Effector memory CD8-positive, alpha-beta T cell (primary cell): Measurements from ENCODE around the gene MAPT.
"Not testable (repeated sequence)": the region's sequence is repeated elsewhere in the genome, so short reads cannot be mapped to it uniquely, and the experiment has no call there.

Experiments
- ATAC-seq: fragments of 150-1000 bp; cut with Tn5 transposase; replicated peaks from 2 replicates; pipeline ENCODE4 v1.10.0; 2021; ENCODE audit warnings: mild to moderate bottlenecking, moderate library complexity
- DNase-seq, 3 experiments: peaks; one replicate each; pipeline ENCODE4 v3.0.0; 2021
- H3K27ac Mint-ChIP-seq, 2 donors: one replicate each; pipeline ENCODE4 v1.8.0; 2022; ENCODE audit warnings: mild to moderate bottlenecking in 2 of 2, mixed read lengths in 2 of 2, moderate library complexity in 2 of 2
- H3K27me3 Mint-ChIP-seq, 2 donors: one replicate each; pipeline ENCODE4 v1.8.0; 2022; ENCODE audit warnings: mixed read lengths in 2 of 2
- H3K36me3 Mint-ChIP-seq: one replicate; pipeline ENCODE4 v1.8.0; 2022; ENCODE audit warnings: mild to moderate bottlenecking, moderate library complexity, mixed read lengths; ENCODE audit not compliant: insufficient read depth
- H3K4me1 Mint-ChIP-seq, 2 donors: one replicate each; pipeline ENCODE4 v1.8.0; 2022; ENCODE audit warnings: low read depth in 2 of 2, mixed read lengths in 2 of 2
- H3K4me3 Mint-ChIP-seq, 2 donors: one replicate each; pipeline ENCODE4 v1.8.0; 2022; ENCODE audit warnings: mild to moderate bottlenecking in 2 of 2, mixed read lengths in 2 of 2, moderate library complexity in 2 of 2
- H3K9me3 Mint-ChIP-seq, 2 donors: one replicate each; pipeline ENCODE4 v1.8.0; 2022; ENCODE audit warnings: mixed read lengths in 2 of 2

Gene MAPT

DNA sequence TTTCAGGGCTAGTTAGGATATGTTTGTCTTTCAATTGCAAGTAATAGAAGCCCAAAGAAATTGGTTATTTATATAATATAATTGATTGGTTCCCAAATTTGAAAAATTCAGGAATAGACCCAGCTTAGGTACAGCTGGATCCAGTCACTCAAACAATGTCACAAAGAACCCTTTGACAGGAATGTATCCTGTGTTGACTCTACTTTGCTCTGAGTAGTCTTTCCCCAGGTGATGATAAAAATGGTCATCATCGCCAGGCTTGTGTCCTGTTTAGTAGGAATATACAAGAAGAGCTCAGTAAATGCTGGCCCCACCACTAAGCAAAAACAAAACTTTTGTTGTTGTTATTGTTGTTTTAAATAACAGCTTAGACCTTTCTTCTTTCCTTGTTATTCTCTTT lies 35.0 kb downstream of the MAPT start:
- ATAC-seq = no peak
- Mint-ChIP-seq H3K9me3 (no peaks in the 10 kb centered on the region), H3K27me3 (peaks cover 30 to 57% of the 10 kb centered on the region in 2 donors), H3K36me3 (peaks cover 2% of the 10 kb centered on the region), H3K4me3 (no peak overlapping the region), H3K27ac (no peak overlapping the region), H3K4me1 (no peaks in the 10 kb centered on the region)
- DNase-seq = no peak

DNA sequence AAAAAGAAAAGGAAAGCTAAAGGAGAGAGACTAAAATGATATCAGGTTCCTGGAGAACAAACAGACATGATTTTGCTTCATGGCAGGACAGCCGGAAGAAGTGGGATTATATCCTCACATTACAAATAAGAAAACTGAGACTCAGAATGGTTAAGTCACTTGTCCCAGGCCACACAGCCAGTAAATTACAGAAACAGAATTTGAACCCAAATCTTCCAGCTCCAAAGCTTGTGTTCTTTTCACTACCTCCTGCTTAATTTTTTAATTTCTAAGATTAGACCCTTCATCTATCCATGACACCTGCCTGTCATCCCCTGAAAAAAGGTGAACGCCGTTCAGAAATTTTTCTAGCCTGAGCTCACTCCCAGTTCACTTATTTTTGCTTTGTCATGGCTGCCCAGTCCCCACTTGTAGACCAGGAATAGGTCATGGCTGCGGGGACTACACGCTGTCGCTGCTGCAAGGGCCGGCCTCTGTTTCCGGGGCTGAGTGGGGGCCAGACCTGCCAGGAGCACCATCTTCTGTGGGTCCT lies 36.1 kb downstream of the MAPT start:
- no peak overlapping the region for H3K27ac Mint-ChIP-seq

DNA sequence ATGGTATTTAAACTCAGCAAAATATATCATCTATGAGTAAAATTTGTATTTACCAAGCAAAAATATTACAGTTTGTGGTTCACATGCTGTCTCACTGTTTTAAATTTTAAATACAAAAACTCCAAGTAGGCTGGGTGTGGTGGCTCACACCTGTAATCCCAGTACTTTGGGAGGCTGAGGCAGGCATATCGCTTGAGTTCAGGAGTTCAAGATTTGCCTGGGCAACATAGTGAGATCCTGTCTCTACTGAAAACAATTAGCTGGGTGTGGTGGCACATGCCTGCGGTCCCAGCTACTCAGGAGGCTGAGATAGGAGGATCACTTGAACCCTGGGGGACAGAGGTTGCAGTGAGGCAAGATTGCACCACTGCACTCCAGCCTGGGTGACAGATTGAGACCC lies 37.3 kb downstream of the MAPT start:
- Mint-ChIP-seq H3K27ac (no peak overlapping the region), H3K4me1 (no peaks in the 10 kb centered on the region), H3K9me3 (no peaks in the 10 kb centered on the region), H3K27me3 (peaks cover 39 to 68% of the 10 kb centered on the region in 2 donors), H3K4me3 (no peak overlapping the region), H3K36me3 (peaks cover 2% of the 10 kb centered on the region)
- DNase-seq (no peak), ATAC-seq (no peak)

More for the DNA sequence above, 36.1 kb downstream of the MAPT start:
- no peak overlapping the region for H3K4me3 Mint-ChIP-seq
- no peaks in the 10 kb centered on the region for H3K9me3 Mint-ChIP-seq
- no peak for DNase-seq
- H3K27me3 Mint-ChIP-seq = peaks cover 27 to 57% of the 10 kb centered on the region in 2 donors
- peaks cover 2% of the 10 kb centered on the region for H3K36me3 Mint-ChIP-seq
- no peaks in the 10 kb centered on the region for H3K4me1 Mint-ChIP-seq
- no peak for ATAC-seq

DNA sequence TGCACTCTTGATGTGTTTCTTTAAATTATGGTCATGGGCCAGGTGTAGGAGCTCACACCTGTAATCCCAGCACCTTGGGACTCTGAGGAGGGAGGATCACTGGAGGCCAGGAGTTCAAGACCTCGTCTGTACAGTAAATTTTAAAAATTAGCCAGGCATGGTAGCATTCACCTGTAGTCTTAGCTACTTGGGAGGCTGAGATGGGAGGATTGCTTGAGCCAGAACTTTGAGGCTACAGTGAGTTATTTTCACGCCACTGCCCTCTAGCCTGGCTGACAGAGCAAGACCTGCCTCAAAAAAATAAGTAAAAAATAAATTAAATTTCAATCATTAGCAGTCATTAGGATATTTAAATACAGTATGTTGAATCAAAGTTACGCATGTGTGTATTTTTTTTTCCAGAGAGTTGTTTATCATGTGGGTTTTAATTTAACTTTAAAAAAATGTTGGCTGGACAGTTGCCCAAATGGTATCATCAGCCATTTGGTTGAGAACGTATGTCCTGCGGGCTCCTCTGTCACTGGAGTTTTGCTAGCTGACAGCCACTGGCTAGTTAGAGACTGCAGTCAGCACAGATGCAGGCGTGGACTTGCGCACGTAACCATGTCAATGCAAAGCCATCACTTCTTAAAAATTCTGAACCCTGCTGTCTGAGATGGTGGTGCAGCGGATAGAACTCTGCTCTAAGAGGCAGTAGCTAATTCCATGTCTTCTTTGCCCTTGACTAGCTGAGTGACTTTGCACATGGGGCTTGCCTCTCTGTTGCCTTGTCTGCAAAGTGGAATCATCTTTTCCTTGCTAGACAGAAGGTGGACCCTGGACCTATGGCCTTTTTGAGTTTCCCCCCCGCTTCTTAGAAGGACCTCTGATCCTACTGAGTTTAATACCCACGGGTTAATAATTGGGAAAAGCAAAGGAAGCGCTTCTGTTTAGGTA lies 40.0 kb downstream of the MAPT start:
- ATAC-seq (no peak), DNase-seq (no peak)
- no peaks in the 10 kb centered on the region for H3K4me1 Mint-ChIP-seq

DNA sequence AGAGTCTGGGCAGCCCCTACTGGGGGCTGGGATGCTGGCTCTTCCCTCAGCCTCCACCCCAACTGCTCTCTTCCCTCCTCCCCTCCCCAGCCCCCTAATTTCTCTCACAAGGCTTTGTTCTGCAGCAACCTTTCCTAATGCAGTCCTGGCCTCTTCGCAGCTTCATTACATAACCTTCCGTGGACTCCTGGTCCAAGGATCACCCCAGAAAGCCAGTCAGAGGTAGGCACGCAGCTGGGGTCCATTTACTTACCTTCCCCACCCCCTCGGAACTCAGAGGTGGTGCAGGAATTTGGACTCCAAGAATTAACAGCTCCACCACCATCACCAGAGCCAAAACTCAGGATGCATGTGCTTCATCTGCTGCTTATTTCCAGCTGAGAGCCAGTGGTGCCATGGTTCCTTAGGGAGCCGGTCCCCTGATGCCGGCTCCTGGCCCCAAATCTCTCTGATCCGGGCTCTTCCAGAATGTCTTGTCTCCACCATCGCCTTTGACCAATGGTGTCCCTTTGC lies 40.9 kb downstream of the MAPT start:
- Mint-ChIP-seq H3K27me3 (peaks cover 45 to 73% of the 10 kb centered on the region in 2 donors), H3K4me3 (no peak overlapping the region), H3K27ac (no peak overlapping the region), H3K36me3 (no peaks in the 10 kb centered on the region), H3K9me3 (no peaks in the 10 kb centered on the region), H3K4me1 (no peaks in the 10 kb centered on the region)
- ATAC-seq (no peak), DNase-seq (no peak)

More for the DNA sequence above, 40.0 kb downstream of the MAPT start:
- H3K4me3 Mint-ChIP-seq = no peak overlapping the region
- no peak overlapping the region for H3K27ac Mint-ChIP-seq
- H3K9me3 Mint-ChIP-seq = no peaks in the 10 kb centered on the region
- no peaks in the 10 kb centered on the region for H3K36me3 Mint-ChIP-seq
- peaks cover 36 to 70% of the 10 kb centered on the region in 2 donors for H3K27me3 Mint-ChIP-seq

DNA sequence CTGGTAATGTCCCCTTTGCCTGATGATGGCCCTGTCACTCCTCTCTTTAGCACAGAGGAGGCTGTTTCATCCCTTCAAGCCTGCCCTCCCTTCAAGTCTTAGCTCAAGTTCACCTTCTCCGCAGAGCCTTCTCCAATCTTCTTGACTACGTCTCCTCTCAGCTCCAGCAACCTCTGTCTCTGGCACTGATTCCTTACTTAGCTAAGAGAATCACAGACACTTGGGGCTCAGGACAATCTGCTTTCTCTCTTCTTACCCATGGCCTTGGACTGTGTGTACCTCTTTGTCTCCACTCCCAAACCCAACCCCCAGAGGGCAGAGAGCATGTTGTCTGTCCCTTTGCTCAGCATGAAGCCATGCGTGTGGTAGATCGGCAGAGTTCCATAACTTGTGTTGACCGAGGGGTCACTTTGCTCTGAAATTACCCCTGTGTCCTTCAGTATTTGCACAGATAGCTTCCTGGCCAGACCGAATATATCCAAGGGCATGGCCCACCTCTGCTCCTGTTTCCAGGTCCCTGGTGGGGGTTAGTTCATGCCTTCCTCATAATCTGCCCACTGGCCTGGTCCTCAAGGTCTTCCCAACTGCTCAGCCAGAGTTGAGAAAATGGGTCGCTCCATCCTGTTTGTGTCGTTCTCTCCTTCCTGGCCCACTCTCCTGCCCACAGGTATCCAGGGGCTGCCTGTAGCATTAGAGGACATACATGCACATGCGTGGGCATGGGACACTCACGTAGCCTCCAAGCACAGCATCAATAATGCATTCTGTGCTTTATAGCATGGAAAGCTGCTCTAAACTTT lies 41.6 kb downstream of the MAPT start:
- no peaks in the 10 kb centered on the region for H3K9me3 Mint-ChIP-seq
- H3K27ac Mint-ChIP-seq = no peak overlapping the region
- H3K36me3 Mint-ChIP-seq = no peaks in the 10 kb centered on the region
- H3K4me3 Mint-ChIP-seq = no peak overlapping the region
- peaks cover 42 to 66% of the 10 kb centered on the region in 2 donors for H3K27me3 Mint-ChIP-seq
- ATAC-seq (no peak), DNase-seq (no peak)
- no peaks in the 10 kb centered on the region for H3K4me1 Mint-ChIP-seq

DNA sequence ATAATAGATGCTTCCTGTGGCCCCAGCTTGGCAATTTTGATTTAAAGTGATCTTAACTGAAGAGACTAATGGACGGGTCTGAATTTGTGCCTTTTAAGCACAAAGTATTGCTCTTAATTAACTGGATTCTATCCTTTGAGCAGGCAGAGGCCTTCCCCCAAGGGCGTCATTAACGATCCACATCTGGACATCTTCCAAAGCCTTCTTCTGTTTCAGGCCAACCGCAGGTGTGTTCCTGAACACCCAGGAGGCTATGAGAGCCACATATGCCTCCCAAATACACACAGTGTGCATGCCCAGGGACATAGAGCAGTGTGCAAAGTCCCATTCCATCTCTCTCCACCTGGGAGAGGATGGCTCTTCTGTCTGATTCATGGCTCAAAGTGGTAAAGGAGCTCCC lies 42.3 kb downstream of the MAPT start:
- Mint-ChIP-seq H3K4me1 (no peaks in the 10 kb centered on the region), H3K4me3 (no peak overlapping the region), H3K27me3 (peaks cover 40 to 64% of the 10 kb centered on the region in 2 donors)

DNA sequence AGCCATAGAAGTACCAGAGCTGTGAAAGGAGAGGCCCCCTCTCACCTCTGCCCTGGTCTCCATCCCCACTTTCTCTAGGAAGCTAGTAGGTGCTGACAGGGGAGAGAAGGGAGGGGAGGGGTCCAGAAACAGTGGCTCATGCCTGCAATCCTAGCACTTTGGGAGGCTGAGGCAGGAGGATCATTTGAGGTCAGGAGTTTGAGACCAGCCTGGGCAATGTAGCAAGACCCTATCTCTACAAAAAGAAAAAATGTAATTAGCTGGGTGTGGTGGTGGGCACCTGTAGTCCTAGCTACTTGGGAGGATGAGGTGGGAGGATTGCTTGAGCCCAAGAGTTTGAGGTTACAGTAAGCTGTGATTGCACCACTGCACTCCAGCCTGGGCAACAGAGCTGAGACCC lies 42.8 kb downstream of the MAPT start:
- not testable (repeated sequence) for H3K36me3 Mint-ChIP-seq, H3K4me1 Mint-ChIP-seq
- peaks cover 40 to 70% of the 10 kb centered on the region in 2 donors for H3K27me3 Mint-ChIP-seq

More for the DNA sequence above, 42.3 kb downstream of the MAPT start:
- Mint-ChIP-seq H3K36me3 (no peaks in the 10 kb centered on the region), H3K9me3 (no peaks in the 10 kb centered on the region), H3K27ac (no peak overlapping the region)
- no peak for ATAC-seq
- no peak for DNase-seq

DNA sequence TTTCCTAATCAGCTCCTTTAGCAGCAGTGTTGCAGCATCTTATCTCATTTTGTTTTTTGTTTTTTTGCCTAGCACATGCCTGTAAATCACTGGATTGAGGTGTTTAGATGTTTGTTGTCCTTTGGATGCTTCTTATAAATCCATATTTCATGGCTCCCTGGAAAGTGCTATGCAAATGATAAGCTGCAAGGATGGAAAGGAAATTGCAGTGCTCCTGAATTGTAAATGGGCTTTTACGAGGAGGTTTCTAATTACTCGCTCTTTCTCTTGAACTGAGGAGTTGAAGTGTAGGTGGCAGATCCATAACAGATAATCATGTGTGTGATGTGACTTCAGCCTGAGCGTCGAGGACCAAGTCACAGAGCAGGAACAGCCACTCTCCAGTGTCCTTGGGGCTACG lies 45.0 kb downstream of the MAPT start:
- Mint-ChIP-seq H3K4me1 (no peaks in the 10 kb centered on the region), H3K9me3 (no peaks in the 10 kb centered on the region), H3K4me3 (no peak overlapping the region), H3K27ac (no peak overlapping the region), H3K36me3 (no peaks in the 10 kb centered on the region), H3K27me3 (peaks cover 52 to 79% of the 10 kb centered on the region in 2 donors)
- DNase-seq = no peak
- ATAC-seq = no peak

More for the DNA sequence above, 42.8 kb downstream of the MAPT start:
- ATAC-seq, H3K9me3 Mint-ChIP-seq, H3K27ac Mint-ChIP-seq, DNase-seq, H3K4me3 Mint-ChIP-seq: not testable (repeated sequence)

DNA sequence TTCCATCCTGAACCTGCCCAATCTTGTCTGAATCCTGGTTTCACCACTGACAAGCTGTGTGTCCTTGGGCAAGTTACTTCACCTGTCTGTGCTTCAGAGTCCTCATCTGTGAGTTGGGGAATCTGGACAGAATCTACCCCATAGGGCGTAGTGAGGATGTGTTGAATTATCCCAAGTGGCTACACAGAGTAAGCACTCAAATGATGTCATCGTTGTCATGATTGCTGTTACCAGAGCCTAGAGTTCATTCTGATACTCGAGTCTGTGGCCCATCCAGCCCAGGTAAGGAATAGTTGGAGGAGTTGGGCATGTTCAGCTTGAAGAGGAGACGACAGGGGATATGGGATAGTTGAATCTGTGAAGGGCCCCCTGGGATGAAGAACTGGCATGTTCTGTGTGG lies 45.9 kb downstream of the MAPT start:
- ATAC-seq = no peak
- Mint-ChIP-seq H3K27ac (no peak overlapping the region), H3K9me3 (no peaks in the 10 kb centered on the region), H3K4me3 (no peak overlapping the region), H3K4me1 (no peaks in the 10 kb centered on the region), H3K27me3 (peaks cover 54 to 79% of the 10 kb centered on the region in 2 donors), H3K36me3 (no peaks in the 10 kb centered on the region)
- DNase-seq = no peak

DNA sequence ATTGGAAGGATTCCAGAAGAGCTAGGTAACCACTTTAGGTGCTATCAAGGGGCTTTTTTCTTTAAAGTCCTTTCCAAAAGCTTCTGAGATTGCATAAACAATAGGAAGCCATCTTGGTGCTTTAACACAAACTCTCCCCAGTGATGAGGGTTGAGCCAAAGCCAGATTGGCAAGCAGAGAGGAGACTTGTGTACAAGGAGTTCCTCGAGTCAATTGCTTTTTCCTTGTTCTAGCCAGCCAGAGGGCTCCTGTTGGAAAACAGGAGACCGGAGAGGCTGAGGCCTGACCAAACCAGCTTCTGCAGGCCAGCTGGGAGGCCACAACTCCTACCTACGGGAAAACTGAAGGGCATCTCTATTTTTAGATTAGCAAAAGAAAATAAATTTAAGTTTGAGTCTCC lies 46.5 kb downstream of the MAPT start:
- Mint-ChIP-seq H3K4me3 (no peak overlapping the region), H3K36me3 (no peaks in the 10 kb centered on the region), H3K27ac (no peak overlapping the region), H3K27me3 (peaks cover 50 to 77% of the 10 kb centered on the region in 2 donors), H3K9me3 (no peaks in the 10 kb centered on the region), H3K4me1 (no peaks in the 10 kb centered on the region)
- DNase-seq (no peak), ATAC-seq (no peak)

DNA sequence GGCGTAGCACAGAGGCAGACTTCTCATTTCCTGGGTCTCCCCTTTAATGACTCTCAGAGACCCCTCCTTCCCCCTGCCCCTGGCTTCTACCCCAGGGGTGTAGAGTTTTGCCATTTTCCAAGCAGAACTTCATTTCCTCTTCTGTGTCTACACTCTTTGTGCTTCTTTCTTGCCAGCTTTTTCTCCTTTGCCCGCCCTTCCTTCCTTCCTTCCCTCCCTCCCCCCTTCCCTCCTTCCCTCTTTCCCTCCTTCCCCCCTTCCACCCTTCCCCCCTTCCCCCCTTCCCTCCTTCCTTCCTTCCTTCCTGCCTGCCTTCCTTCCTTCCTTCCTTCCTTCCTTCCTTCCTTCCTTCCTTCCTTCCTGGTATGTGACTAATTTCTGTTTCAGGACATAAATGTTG lies 47.0 kb downstream of the MAPT start:
- no peak overlapping the region for H3K4me3 Mint-ChIP-seq
- no peaks in the 10 kb centered on the region for H3K36me3 Mint-ChIP-seq
- H3K27me3 Mint-ChIP-seq = peaks cover 45 to 71% of the 10 kb centered on the region in 2 donors
- DNase-seq (no peak), ATAC-seq (no peak)
- H3K4me1 Mint-ChIP-seq = no peaks in the 10 kb centered on the region
- H3K9me3 Mint-ChIP-seq = no peaks in the 10 kb centered on the region
- H3K27ac Mint-ChIP-seq = no peak overlapping the region

DNA sequence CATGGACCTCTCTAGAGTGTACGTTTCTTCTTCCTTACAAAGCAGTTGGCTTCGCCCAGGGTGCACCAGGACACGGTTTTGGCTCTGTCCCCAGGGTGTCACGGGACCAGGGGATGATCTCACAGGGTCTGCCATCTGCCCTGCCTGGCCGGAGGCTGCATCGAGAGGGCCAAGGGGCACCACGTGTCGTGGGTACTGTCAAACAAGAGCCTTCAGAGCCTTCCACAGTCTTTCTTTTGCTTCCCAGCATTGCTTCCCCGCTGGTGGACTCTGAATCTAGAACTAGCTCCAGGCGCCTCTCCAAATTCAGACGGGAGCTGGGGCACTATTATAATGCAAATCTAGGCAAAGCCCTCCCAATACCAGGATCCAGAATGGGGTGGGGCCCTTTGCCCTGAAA lies 47.9 kb downstream of the MAPT start:
- ATAC-seq (no peak), DNase-seq (no peak)
- Mint-ChIP-seq H3K9me3 (no peaks in the 10 kb centered on the region), H3K27me3 (peaks cover 36 to 62% of the 10 kb centered on the region in 2 donors), H3K4me3 (no peak overlapping the region), H3K4me1 (no peaks in the 10 kb centered on the region), H3K36me3 (no peaks in the 10 kb centered on the region), H3K27ac (no peak overlapping the region)
